HepG2 (cell line): Measurements from ENCODE around the gene SYT8. TPM values are rescaled to one million over a fixed set of nuclear protein-coding genes. Genes with fewer than 3 reads are reported as not detected.
A peak's percentile ranks its signal among the peaks of the same experiment; 100 is the strongest.

Experiments
- ATRX ChIP-seq: sonication (generic); formaldehyde crosslinking; IDR thresholded peaks from 2 replicates; pipeline ENCODE4 v1.4.0; 2020; ENCODE audit warnings: missing genetic modification reagents, borderline replicate concordance
- BCL6 ChIP-seq: IDR thresholded peaks from 2 replicates; pipeline ENCODE4 v1.6.1; 2016; ENCODE audit warnings: missing genetic modification reagents, missing compliant biosample characterization
- HNRNPL ChIP-seq: fragments of 200-400 bp; formaldehyde crosslinking; IDR thresholded peaks from 2 replicates; pipeline ENCODE4 v1.6.1; 2017; ENCODE audit warnings: mild to moderate bottlenecking, low read depth, low read length
- PCBP1 ChIP-seq: fragments of 200-400 bp; formaldehyde crosslinking; IDR thresholded peaks from 2 replicates; pipeline ENCODE4 v1.6.1; 2017; ENCODE audit warnings: mild to moderate bottlenecking, low read depth, low read length, borderline replicate concordance
- PRDM10 ChIP-seq: sonication (generic); formaldehyde crosslinking; IDR thresholded peaks from 2 replicates; pipeline ENCODE4 v1.4.0; 2020; ENCODE audit warnings: low read depth, missing genetic modification reagents
- TMF1 ChIP-seq: sonication (generic); formaldehyde crosslinking; IDR thresholded peaks from 2 replicates; pipeline ENCODE4 v1.8.1; 2022; ENCODE audit warnings: low read depth, missing genetic modification reagents
- XRCC5 ChIP-seq: fragments of 200-400 bp; formaldehyde crosslinking; optimal IDR thresholded peaks from 2 replicates; pipeline ENCODE3; 2017; ENCODE audit warnings: mild to moderate bottlenecking, low read length
- ZNF564 ChIP-seq: sonication (generic); formaldehyde crosslinking; IDR thresholded peaks from 2 replicates; pipeline ENCODE4 v1.8.1; 2023; ENCODE audit warnings: mild to moderate bottlenecking, missing genetic modification reagents
- ZNF616 ChIP-seq: sonication (generic); formaldehyde crosslinking; IDR thresholded peaks from 2 replicates; pipeline ENCODE4 v1.5.0; 2020; ENCODE audit warnings: low read depth, mild to moderate bottlenecking, missing genetic modification reagents
- ZNF644 ChIP-seq: IDR thresholded peaks from 2 replicates; pipeline ENCODE4 v1.6.1; 2016; ENCODE audit warnings: low read depth
- ZNF710 ChIP-seq: sonication (generic); formaldehyde crosslinking; IDR thresholded peaks from 2 replicates; pipeline ENCODE4 v1.5.0; 2020; ENCODE audit warnings: mild to moderate bottlenecking, missing genetic modification reagents, borderline replicate concordance
- ZNF83 ChIP-seq: sonication (generic); formaldehyde crosslinking; IDR thresholded peaks from 2 replicates; pipeline ENCODE4 v1.4.0; 2020; ENCODE audit warnings: missing genetic modification reagents, mild to moderate bottlenecking, borderline replicate concordance
- ZUFSP ChIP-seq: sonication (generic); formaldehyde crosslinking; IDR thresholded peaks from 2 replicates; pipeline ENCODE4 v1.9.0; 2021; ENCODE audit warnings: missing genetic modification reagents, mild to moderate bottlenecking, borderline replicate concordance
- polyA plus RNA-seq, 8 experiments: library from polyadenylated mRNA; depleted of rRNA in 3 of 8; stranded (reverse) in 7 of 8; unstranded in 1 of 8; fragments of >200 nt; fragmentation: Illumina TruSeq in 4 of 8; extraction: Trizol in 4 of 8; gene quantifications; 2 replicates each; pipeline versions ENCODE4 v1.2.1 to v1.2.3, GENCODE V29; 2011 to 2016; ENCODE audit warnings: low read depth in 4 of 8, missing spikeins in 1 of 8, mixed read lengths in 1 of 8; ENCODE audit not compliant: insufficient read depth in 1 of 8
- total RNA-seq, 5 experiments: library from RNA; depleted of rRNA; stranded (reverse); fragments of >200 nt; fragmentation: Illumina TruSeq; extraction: Trizol; gene quantifications; 2 replicates each; pipeline ENCODE4 v1.2.3, GENCODE V29; 2016; ENCODE audit warnings: low read depth in 1 of 5
- TF ChIP-seq, protein P1 (sequence below): sonication (generic); formaldehyde crosslinking; IDR thresholded peaks from 2 replicates; pipeline ENCODE4 v1.4.0; 2020; ENCODE audit warnings: mild to moderate bottlenecking, missing genetic modification reagents
- TF ChIP-seq, protein P2 (sequence below): sonication (generic); formaldehyde crosslinking; IDR thresholded peaks from 2 replicates; pipeline ENCODE4 v1.4.0; 2020; ENCODE audit warnings: missing genetic modification reagents, borderline replicate concordance

The SYT8 gene
- total and polyA plus RNA-seq, 2 of the 13 experiments (the other 11 are each of a cell fraction or from before 2014, with no cell fraction given): 0.60 to 2.3 TPM

DNA sequence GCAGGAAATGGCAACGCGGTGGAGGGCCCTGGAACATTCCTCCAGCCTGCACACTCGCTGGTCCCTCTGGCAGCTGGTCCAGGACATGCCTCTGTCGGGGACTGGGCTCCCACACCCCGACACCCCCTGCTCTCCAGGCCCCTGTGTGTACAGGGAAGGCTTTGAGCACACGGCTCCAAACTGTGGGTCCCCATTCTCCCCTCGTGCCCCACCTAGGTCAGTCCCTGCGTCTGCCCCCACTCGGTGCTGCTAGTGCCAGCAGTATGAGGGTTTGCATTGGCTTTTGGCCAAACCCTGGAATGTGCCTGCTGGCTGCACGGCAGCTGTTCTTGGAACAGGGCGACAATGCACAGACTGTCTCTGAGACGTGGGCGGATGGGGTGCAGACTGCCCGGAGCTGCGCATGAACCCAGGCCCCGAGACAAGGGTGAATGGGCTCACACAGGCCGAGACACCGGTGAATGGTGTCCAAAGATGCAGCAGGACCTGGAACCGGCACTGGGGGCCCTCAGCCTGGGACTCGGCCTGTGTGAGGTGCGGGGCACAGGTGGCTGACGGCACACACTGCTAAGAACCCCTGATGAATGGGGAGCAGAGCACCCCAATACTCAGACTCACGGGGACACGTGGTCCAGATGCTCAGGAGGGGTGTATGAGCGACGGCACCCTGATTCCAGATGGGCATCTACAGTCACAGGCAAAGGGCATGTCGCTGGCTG lies 7.5 kb upstream of the SYT8 start (continued):
- TF ChIP-seq XRCC5 (peak; percentile 20), PCBP1 (0 out of 2 replicates have a peak, but pooled peaks have one; percentile 26), ZNF616 (CRISPR knock-in tag) (0 out of 2 replicates have a peak, but pooled peaks have one; percentile 13), PRDM10 (CRISPR knock-in tag) (no peak), BCL6 (CRISPR knock-in tag) (peak; percentile 71), ATRX (CRISPR knock-in tag) (no peak), ZUFSP (no peak), TMF1 (CRISPR knock-in tag) (peak; percentile 59; the same call in 1 of the 2 replicates), ZNF564 (CRISPR knock-in tag) (peak; percentile 42; the same call in 1 of the 2 replicates), ZNF83 (CRISPR knock-in tag) (0 out of 2 replicates have a peak, but pooled peaks have one; percentile 41), HNRNPL (peak; percentile 97), ZNF644 (CRISPR knock-in tag) (no peak), ZNF710 (CRISPR knock-in tag) (peak; percentile 69; the same call in 1 of the 2 replicates)
- TF ChIP-seq, protein P1, sequence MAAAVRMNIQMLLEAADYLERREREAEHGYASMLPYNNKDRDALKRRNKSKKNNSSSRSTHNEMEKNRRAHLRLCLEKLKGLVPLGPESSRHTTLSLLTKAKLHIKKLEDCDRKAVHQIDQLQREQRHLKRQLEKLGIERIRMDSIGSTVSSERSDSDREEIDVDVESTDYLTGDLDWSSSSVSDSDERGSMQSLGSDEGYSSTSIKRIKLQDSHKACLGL (CRISPR knock-in tag): peak; percentile 57; the same call in 1 of the 2 replicates
- TF ChIP-seq, protein P2, sequence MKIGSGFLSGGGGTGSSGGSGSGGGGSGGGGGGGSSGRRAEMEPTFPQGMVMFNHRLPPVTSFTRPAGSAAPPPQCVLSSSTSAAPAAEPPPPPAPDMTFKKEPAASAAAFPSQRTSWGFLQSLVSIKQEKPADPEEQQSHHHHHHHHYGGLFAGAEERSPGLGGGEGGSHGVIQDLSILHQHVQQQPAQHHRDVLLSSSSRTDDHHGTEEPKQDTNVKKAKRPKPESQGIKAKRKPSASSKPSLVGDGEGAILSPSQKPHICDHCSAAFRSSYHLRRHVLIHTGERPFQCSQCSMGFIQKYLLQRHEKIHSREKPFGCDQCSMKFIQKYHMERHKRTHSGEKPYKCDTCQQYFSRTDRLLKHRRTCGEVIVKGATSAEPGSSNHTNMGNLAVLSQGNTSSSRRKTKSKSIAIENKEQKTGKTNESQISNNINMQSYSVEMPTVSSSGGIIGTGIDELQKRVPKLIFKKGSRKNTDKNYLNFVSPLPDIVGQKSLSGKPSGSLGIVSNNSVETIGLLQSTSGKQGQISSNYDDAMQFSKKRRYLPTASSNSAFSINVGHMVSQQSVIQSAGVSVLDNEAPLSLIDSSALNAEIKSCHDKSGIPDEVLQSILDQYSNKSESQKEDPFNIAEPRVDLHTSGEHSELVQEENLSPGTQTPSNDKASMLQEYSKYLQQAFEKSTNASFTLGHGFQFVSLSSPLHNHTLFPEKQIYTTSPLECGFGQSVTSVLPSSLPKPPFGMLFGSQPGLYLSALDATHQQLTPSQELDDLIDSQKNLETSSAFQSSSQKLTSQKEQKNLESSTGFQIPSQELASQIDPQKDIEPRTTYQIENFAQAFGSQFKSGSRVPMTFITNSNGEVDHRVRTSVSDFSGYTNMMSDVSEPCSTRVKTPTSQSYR: peak; percentile 49; the same call in 1 of the 2 replicates
